RWPE2 (cell line): Measurements from ENCODE around the gene BAHCC1.

Experiments used
- ATAC-seq: fragments of 200-7000 bp; cut with Tn5 transposase; 3 replicates; pipeline ENCODE4 v1.9.1; 2021; ENCODE audit warnings: low read depth
- DNase-seq: peaks from one replicate; pipeline ENCODE4 v3.0.0-alpha.2; 2020; ENCODE audit warnings: low spot score
- H3K27ac ChIP-seq: fragments of 450-650 bp; 2 replicates; pipeline ENCODE4 v1.5.1; 2017; ENCODE audit warnings: mild to moderate bottlenecking; ENCODE audit not compliant: poor library complexity, severe bottlenecking
- H3K27me3 ChIP-seq: fragments of 250-450 bp; sonication (Bioruptor Pico); 2 replicates; pipeline ENCODE4 v1.5.1; 2021; ENCODE audit warnings: mild to moderate bottlenecking, moderate library complexity; ENCODE audit not compliant: insufficient read depth, poor library complexity, severe bottlenecking
- H3K36me3 ChIP-seq: fragments of 250-450 bp; sonication (Bioruptor Pico); 2 replicates; pipeline ENCODE4 v1.5.1; 2020; ENCODE audit warnings: low read depth, mild to moderate bottlenecking, moderate library complexity
- H3K4me1 ChIP-seq: fragments of 250-450 bp; sonication (Bioruptor Pico); 2 replicates; pipeline ENCODE4 v1.5.1; 2021; ENCODE audit warnings: mild to moderate bottlenecking, moderate library complexity; ENCODE audit not compliant: insufficient read depth, poor library complexity, severe bottlenecking
- H3K4me3 ChIP-seq: fragments of 250-450 bp; sonication (Bioruptor Pico); 2 replicates; pipeline ENCODE4 v1.5.1; 2021; ENCODE audit warnings: mild to moderate bottlenecking, moderate library complexity; ENCODE audit not compliant: severe bottlenecking
- H3K9me3 ChIP-seq: fragments of 250-450 bp; sonication (Bioruptor Pico); 2 replicates; pipeline ENCODE4 v1.5.1; 2021; ENCODE audit warnings: mild to moderate bottlenecking, moderate library complexity; ENCODE audit not compliant: severe bottlenecking
- TF ChIP-seq, protein P1 (sequence below): fragments of 450-650 bp; IDR thresholded peaks from one replicate; pipeline ENCODE4 v1.5.1; 2017; ENCODE audit warnings: mild to moderate bottlenecking, moderate library complexity; ENCODE audit not compliant: poor library complexity, severe bottlenecking

Gene BAHCC1

DNA sequence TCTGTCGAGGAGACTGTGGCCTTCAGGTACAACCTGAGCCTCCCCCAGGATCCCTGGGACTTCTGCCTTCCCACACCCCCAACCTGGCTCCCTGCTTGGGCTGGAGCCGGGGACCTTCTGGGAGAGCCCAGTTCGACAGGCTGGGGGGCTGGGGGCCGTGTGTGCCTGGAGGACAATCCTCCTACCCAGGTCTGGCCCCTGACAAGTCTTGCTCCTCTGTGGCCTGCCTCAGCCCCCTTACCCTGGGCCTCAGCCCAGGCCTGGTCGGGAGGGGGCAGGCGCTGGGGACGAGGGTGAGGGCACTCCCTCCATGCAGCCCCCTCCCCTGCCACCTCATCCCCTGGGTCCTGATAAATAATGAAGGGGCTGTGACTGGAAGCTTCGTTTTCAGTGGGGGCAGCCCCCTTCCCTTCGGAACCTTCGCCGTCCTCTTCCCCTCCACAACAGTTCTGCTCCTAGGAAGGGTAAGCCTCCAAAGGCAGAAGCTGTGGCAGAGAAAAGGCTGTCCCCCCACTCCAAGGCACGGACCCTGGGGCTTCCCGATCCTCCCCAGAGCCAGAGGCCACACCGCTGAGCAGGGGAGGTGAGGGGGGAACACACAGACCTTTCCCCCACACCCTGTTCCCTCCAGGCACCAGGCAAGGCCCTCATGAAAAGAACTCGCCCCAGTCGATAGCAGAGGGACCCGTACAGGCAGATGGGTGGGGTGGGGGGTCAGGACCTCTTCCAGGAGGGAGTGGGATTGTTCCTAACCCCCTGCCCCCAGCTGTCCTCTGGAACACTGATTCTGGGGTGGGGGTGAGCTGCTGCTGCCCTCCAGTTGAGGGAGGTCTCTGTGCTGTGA lies 5.0 kb upstream of the BAHCC1 start:
- ATAC-seq (no peak), DNase-seq (no peak)
- no peak overlapping the region for H3K27ac ChIP-seq
- no peaks in the 10 kb centered on the region for H3K27me3 ChIP-seq
- TF ChIP-seq, protein P1, sequence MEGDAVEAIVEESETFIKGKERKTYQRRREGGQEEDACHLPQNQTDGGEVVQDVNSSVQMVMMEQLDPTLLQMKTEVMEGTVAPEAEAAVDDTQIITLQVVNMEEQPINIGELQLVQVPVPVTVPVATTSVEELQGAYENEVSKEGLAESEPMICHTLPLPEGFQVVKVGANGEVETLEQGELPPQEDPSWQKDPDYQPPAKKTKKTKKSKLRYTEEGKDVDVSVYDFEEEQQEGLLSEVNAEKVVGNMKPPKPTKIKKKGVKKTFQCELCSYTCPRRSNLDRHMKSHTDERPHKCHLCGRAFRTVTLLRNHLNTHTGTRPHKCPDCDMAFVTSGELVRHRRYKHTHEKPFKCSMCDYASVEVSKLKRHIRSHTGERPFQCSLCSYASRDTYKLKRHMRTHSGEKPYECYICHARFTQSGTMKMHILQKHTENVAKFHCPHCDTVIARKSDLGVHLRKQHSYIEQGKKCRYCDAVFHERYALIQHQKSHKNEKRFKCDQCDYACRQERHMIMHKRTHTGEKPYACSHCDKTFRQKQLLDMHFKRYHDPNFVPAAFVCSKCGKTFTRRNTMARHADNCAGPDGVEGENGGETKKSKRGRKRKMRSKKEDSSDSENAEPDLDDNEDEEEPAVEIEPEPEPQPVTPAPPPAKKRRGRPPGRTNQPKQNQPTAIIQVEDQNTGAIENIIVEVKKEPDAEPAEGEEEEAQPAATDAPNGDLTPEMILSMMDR, result no peak
- no peak overlapping the region for H3K4me3 ChIP-seq
- peaks cover 12% of the 10 kb centered on the region for H3K4me1 ChIP-seq
- H3K9me3 ChIP-seq, result no peaks in the 10 kb centered on the region
- H3K36me3 ChIP-seq, result no peaks in the 10 kb centered on the region

DNA sequence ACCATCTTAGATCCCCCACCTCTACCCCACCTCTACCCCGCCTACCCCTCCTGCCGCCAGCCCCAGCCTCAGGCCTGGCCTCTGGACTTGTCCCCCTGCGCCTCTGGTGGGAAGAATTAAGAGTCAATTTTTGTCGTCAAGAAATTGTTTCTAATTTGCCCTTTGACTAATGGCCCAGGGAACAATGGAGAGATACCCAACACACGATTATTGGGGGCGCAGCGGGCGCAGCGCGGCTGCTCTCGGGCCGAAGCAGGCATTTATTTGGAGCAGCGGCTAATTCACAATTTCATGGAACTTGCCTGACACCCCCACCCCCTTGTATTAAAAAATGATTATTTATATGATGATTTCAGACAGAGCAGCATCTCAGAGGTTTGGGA lies 4.4 kb upstream of the BAHCC1 start:
- H3K27me3 ChIP-seq, result no peaks in the 10 kb centered on the region

DNA sequence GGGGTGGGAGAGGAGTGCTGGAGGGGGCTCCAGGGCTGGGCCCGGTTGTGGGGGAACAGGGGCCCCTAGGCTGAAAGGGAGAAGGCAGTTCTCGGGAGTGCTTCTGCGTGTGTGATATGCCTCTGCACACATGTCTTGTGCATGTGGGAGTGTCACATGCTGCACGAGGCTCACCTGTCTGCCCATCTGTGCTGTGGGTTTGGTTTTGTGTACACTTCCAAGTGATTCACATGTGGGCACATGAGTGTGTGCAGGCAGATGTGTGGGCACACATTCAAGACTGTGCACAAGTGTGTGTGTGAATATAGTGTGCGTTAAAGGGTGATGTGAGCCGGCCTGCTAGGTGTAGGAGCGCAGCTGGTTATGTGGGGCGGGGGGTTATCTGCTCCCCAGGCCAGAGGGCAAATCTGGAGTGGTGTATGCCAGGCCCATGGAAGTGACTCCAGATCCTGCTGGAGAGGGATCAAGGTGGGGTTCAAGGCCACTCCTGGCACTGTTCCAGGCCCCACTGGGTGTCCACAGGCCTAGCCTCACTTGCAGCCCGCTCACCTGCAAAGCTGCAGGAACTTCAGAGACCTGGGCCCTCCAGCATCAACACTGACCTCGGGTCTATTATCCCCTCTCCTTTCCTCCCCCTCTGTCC lies 3.8 kb upstream of the BAHCC1 start:
- no peak overlapping the region for H3K4me3 ChIP-seq
- DNase-seq (no peak), ATAC-seq (no peak)
- peaks cover 12% of the 10 kb centered on the region for H3K4me1 ChIP-seq
- no peaks in the 10 kb centered on the region for H3K27me3 ChIP-seq
- TF ChIP-seq, protein P1, result no peak
- H3K27ac ChIP-seq, result no peak overlapping the region
- H3K36me3 ChIP-seq, result no peaks in the 10 kb centered on the region
- H3K9me3 ChIP-seq, result no peaks in the 10 kb centered on the region

More for the DNA sequence above, 4.4 kb upstream of the BAHCC1 start:
- no peak overlapping the region for H3K27ac ChIP-seq
- no peak for ATAC-seq
- H3K36me3 ChIP-seq, result no peaks in the 10 kb centered on the region
- DNase-seq, result no peak
- TF ChIP-seq, protein P1, result no peak
- peaks cover 12% of the 10 kb centered on the region for H3K4me1 ChIP-seq
- H3K4me3 ChIP-seq, result no peak overlapping the region
- H3K9me3 ChIP-seq, result no peaks in the 10 kb centered on the region

DNA sequence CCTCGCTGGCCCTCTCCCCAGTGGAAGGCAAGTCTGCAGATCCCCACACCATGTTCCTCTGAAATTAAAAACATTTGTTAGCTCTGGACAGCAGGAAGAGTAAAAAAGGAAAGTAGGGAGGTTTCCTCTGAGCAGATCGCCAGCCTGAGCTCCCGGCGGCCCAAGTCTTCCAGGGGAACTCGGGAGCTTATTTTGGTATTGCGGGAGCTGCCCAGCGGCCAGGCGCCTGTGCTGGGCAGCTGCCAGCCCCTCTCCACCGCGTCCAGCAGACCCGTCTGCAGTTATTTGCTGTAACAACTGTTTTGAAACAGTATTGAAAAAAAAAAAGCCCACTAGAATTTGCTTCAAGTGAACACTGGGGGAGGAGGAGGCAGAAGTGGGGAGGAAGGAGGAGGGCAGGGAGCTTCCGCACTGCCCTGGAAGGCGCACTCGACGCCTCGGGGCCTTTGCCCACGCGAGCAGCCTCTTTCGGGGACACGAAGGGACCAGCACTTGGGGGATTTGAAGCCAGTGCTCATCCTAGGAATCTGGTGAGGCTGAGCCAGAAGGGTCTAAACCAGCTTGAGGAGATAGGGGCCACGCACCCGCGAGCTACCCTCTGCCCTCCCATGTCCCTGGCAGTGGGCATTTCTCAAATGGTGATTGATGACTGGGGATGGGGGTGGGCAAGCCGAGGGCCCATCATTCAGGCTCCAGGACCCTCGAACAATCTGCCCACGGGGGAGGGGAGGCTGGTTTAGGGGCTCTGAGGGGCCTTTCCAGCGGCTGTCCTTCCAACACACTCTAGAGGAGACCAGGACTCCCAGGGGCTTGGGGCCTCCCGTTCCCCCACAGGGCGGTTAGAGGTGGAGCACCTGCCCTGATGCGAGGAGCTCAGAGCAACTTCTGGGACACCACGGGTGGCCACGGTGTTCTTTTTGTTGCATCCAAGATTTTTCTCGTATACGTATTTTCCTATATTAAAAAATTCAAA lies 3.0 kb upstream of the BAHCC1 start:
- Histone ChIP-seq H3K4me3 (peak overlapping the region; percentile 69), H3K4me1 (peaks cover 12% of the 10 kb centered on the region), H3K36me3 (no peaks in the 10 kb centered on the region), H3K27me3 (no peaks in the 10 kb centered on the region), H3K27ac (peak overlapping the region; percentile 75), H3K9me3 (no peaks in the 10 kb centered on the region)
- DNase-seq (no peak), ATAC-seq (no peak)
- TF ChIP-seq, protein P1, result no peak
